ENCODE measurements around the gene STN1. TPM values are rescaled to one million over a fixed set of nuclear protein-coding genes. Genes with fewer than 3 reads are reported as not detected.

The STN1 gene
- total RNA-seq, 1 experiment from 2014 or later: 13.4 TPM

- DNase-seq (ENCODE audit: low read depth): no peak
These were observed 74.0 kb downstream of the STN1 start for GRCh38 chr10:103843854-103844570.

- no peak for DNase-seq (ENCODE audit: low read depth)
These were observed 74.9 kb downstream of the STN1 start for GRCh38 chr10:103843045-103843444.

- DNase-seq (ENCODE audit: low read depth): no peak
These were observed 75.4 kb downstream of the STN1 start for GRCh38 chr10:103842605-103843004.

GRCh38 chr10:103841519-103841918, 76.5 kb downstream of the STN1 start:
- DNase-seq (ENCODE audit: low read depth): no peak

GRCh38 chr10:103840740-103841070, 77.3 kb downstream of the STN1 start:
- no peak for DNase-seq (ENCODE audit: low read depth)

- no peak for DNase-seq (ENCODE audit: low read depth)
These were observed 77.9 kb downstream of the STN1 start for GRCh38 chr10:103839872-103840739.

- DNase-seq (ENCODE audit: low read depth): no peak
These were observed 78.5 kb downstream of the STN1 start for GRCh38 chr10:103839519-103839871.

- DNase-seq (ENCODE audit: low read depth): no peak
These were observed 79.0 kb downstream of the STN1 start for GRCh38 chr10:103838862-103839518.

- DNase-seq (ENCODE audit: low read depth): no peak
These were observed 80.0 kb downstream of the STN1 start for GRCh38 chr10:103838070-103838395.

GRCh38 chr10:103837370-103838069, 80.5 kb downstream of the STN1 start:
- DNase-seq (ENCODE audit: low read depth): peak; percentile 55

GRCh38 chr10:103836861-103837260, 81.1 kb downstream of the STN1 start:
- no peak for DNase-seq (ENCODE audit: low read depth)

- no peak for DNase-seq (ENCODE audit: low read depth)
These were observed 81.7 kb downstream of the STN1 start for GRCh38 chr10:103836273-103836672.

- DNase-seq (ENCODE audit: low read depth): no peak
These were observed 82.6 kb downstream of the STN1 start for GRCh38 chr10:103835096-103836050.

GRCh38 chr10:103834436-103835095, 83.4 kb downstream of the STN1 start:
- no peak for DNase-seq (ENCODE audit: low read depth)

GRCh38 chr10:103833731-103834365, 84.1 kb downstream of the STN1 start:
- DNase-seq (ENCODE audit: low read depth): no peak

- DNase-seq (ENCODE audit: low read depth): no peak
These were observed 85.2 kb downstream of the STN1 start for GRCh38 chr10:103832806-103833205.

All from Daoy (cell line).